CD4-positive, alpha-beta T cell (primary cell): ENCODE results near the gene TTLL11. TPM values are rescaled to one million over a fixed set of nuclear protein-coding genes. Genes with fewer than 3 reads are reported as not detected.

Source experiments
- ATAC-seq: fragments of 200-7000 bp; cut with Tn5 transposase; one replicate; pipeline ENCODE4 v1.10.0; 2022; ENCODE audit warnings: mild to moderate bottlenecking; ENCODE audit not compliant: poor library complexity
- CTCF ChIA-PET: fragments of 350-600 bp; sonication (Branson Sonifier 250); formaldehyde crosslinking; loops from one replicate; lab custom pipeline; 2021; ENCODE audit warnings: antibody characterized with exemption, inconsistent platforms; lab: Charles Lee
- POLR2A ChIA-PET: fragments of 350-600 bp; sonication (Branson Sonifier 250); formaldehyde crosslinking; loops from one replicate; lab custom pipeline; 2021; ENCODE audit warnings: antibody characterized with exemption, inconsistent platforms; lab: Charles Lee
- DNase-seq, 14 experiments: peaks; one replicate each; pipeline ENCODE4 v3.0.0-alpha.2; 2013 to 2020; ENCODE audit warnings: mixed read lengths in 2 of 14
- H3K27ac ChIP-seq, 2 donors: one replicate each; pipeline versions ENCODE4 v1.5.1 to v1.7.0; 2013; ENCODE audit warnings: low read length in 2 of 2, low read depth in 1 of 2, mild to moderate bottlenecking in 1 of 2
- H3K27me3 ChIP-seq, 2 experiments: 1 replicate in 1 of 2; 2 replicates in 1 of 2; pipeline versions ENCODE4 v1.6.1 to v1.7.0; 2013; ENCODE audit warnings: low read length in 2 of 2, control low read depth in 1 of 2, mild to moderate bottlenecking in 1 of 2, moderate library complexity in 1 of 2; ENCODE audit not compliant: insufficient read depth in 2 of 2, control insufficient read depth in 1 of 2
- H3K36me3 ChIP-seq: one replicate; pipeline ENCODE4 v1.6.1; 2013; ENCODE audit warnings: low read length, control low read depth; ENCODE audit not compliant: insufficient read depth
- H3K4me1 ChIP-seq: one replicate; pipeline ENCODE4 v1.6.1; 2013; ENCODE audit warnings: low read length, control low read depth; ENCODE audit not compliant: insufficient read depth
- H3K4me3 ChIP-seq: one replicate; pipeline ENCODE4 v1.5.1; 2013; ENCODE audit warnings: mild to moderate bottlenecking, low read length, moderate library complexity
- H3K9me3 ChIP-seq, 2 experiments: 1 replicate in 1 of 2; 2 replicates in 1 of 2; pipeline versions ENCODE4 v1.6.1 to v1.7.0; 2013; ENCODE audit warnings: low read length in 2 of 2, mild to moderate bottlenecking in 2 of 2, control low read depth in 1 of 2, moderate library complexity in 1 of 2; ENCODE audit not compliant: control insufficient read depth in 1 of 2, insufficient read depth in 1 of 2
- H3K27ac Mint-ChIP-seq: one replicate; pipeline ENCODE4 v1.8.0; 2020; ENCODE audit warnings: mixed read lengths
- H3K27me3 Mint-ChIP-seq: one replicate; pipeline ENCODE4 v1.8.0; 2021; ENCODE audit warnings: mixed read lengths
- H3K36me3 Mint-ChIP-seq: one replicate; pipeline ENCODE4 v1.8.0; 2021; ENCODE audit warnings: low read depth, mixed read lengths
- H3K4me1 Mint-ChIP-seq: one replicate; pipeline ENCODE4 v1.8.0; 2021; ENCODE audit warnings: low read depth, mixed read lengths
- H3K4me3 Mint-ChIP-seq: one replicate; pipeline ENCODE4 v1.8.0; 2020; ENCODE audit warnings: mild to moderate bottlenecking, mixed read lengths
- H3K9me3 Mint-ChIP-seq: one replicate; pipeline ENCODE4 v1.8.0; 2020; ENCODE audit warnings: mixed read lengths
- intact Hi-C, 2 experiments: fragments of 100-400 bp; cut with DNase I in 1 of 2; cut with micrococcal nuclease in 1 of 2; formaldehyde crosslinking; loops; one replicate each; pipeline versions ENCODE4 v1.15.1 to v1.9.0; 2023 to 2025; cut with DNase I, micrococcal nuclease
- total RNA-seq, 174 experiments: library from RNA in 2 of 174; stranded (reverse) in 2 of 174; gene quantifications; one replicate each; pipeline ENCODE4 v1.2.3 and lab custom pipeline; 2021 to 2026
- TF ChIP-seq, protein P1 (sequence below): fragments of 200-600 bp; IDR thresholded peaks from one replicate; pipeline ENCODE4 v1.8.0; 2022; ENCODE audit warnings: antibody characterized with exemption, mild to moderate bottlenecking

The TTLL11 gene
- total RNA-seq, 2 experiments from 2014 or later, result 1.6 to 2.3 TPM

DNA sequence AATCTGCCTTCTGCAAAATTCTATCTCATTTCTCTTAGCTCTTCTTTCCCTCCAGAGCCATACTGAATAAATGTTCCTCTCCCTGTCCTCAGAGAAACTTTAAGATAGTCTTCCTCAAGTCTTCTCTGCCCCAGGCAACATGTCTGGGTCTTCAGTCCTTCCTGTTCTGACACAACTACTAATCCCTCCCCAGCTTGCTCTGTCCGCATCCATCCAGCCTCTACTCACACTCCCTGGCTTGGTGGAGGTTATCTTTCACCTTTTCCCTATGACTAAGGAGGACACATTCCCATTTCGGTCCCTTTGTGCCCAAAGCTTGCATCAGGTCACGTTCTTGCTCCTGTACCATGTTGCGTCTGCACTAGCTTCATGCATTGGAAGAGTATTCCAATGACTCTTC lies 143.3 kb downstream of the TTLL11 start:
- DNase-seq (no peak), ATAC-seq (no peak)
- Mint-ChIP-seq H3K27me3 (no peaks in the 10 kb centered on the region), H3K27ac (no peak overlapping the region), H3K9me3 (no peaks in the 10 kb centered on the region), H3K36me3 (no peaks in the 10 kb centered on the region), H3K4me1 (no peaks in the 10 kb centered on the region), H3K4me3 (no peak overlapping the region)
- Histone ChIP-seq H3K9me3 (no peaks in the 10 kb centered on the region), H3K4me1 (no peaks in the 10 kb centered on the region), H3K36me3 (no peaks in the 10 kb centered on the region), H3K27me3 (no peaks in the 10 kb centered on the region), H3K4me3 (no peak overlapping the region), H3K27ac (no peak overlapping the region)
- CTCF ChIA-PET, result no interaction called here
- TF ChIP-seq, protein P1, sequence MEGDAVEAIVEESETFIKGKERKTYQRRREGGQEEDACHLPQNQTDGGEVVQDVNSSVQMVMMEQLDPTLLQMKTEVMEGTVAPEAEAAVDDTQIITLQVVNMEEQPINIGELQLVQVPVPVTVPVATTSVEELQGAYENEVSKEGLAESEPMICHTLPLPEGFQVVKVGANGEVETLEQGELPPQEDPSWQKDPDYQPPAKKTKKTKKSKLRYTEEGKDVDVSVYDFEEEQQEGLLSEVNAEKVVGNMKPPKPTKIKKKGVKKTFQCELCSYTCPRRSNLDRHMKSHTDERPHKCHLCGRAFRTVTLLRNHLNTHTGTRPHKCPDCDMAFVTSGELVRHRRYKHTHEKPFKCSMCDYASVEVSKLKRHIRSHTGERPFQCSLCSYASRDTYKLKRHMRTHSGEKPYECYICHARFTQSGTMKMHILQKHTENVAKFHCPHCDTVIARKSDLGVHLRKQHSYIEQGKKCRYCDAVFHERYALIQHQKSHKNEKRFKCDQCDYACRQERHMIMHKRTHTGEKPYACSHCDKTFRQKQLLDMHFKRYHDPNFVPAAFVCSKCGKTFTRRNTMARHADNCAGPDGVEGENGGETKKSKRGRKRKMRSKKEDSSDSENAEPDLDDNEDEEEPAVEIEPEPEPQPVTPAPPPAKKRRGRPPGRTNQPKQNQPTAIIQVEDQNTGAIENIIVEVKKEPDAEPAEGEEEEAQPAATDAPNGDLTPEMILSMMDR, result no peak
- intact Hi-C loops, result no loop called here
- POLR2A ChIA-PET, result no interaction called here

DNA sequence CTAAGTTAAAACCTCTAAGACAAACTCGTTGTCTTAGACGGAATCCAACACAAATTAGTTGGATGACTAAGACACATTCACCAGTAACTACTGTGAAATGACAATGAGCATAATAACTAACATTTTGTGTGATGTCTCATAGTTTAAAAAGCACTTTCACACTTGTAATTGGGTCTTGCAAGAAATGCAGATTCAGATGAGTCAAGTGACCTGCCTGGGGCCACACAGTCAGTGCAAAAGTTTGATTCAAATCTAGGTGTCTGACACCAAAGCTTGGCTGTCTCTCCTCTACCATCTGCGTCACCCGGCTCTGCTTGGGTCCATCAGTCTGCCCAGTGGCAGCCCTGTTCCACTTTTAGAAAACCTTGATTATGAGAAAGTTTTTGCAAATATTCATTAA lies 143.7 kb downstream of the TTLL11 start:
- TF ChIP-seq, protein P1, result no peak

DNA sequence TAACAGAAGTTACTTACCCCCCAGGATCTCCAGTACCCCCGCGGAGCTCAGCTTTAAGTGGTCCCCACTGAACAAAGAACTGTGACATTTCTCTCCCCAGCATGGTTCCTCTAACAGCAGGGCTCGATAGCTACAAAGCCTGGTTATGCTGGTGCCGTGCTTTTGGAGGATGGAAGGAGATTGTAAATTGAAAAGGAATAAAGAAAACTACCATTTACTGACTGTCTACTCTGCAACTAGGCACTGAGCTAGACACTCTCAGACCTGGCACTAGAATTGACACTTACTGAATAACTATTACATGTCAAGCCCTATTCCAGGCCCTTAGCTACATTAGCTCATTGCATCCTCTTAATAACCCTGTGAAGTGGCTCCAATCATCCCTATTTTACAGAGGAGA lies 145.3 kb downstream of the TTLL11 start:
- POLR2A ChIA-PET, result interaction anchor here (0.7 kb wide), 1 partner anchor 24 kb away, joined by 3 read pairs; no protein-coding TSS in a partner anchor
- no peaks in the 10 kb centered on the region for H3K4me1 ChIP-seq
- H3K36me3 Mint-ChIP-seq, result no peaks in the 10 kb centered on the region
- TF ChIP-seq, protein P1, result no peak
- no peak overlapping the region for H3K27ac Mint-ChIP-seq
- H3K27me3 Mint-ChIP-seq, result no peaks in the 10 kb centered on the region
- no peak overlapping the region for H3K4me3 Mint-ChIP-seq
- CTCF ChIA-PET, result interaction anchor here (1.3 kb wide), 1 partner anchor 15 kb away, joined by 4 read pairs; no protein-coding TSS in a partner anchor
- intact Hi-C loops, result no loop called here
- DNase-seq (no peak), ATAC-seq (no peak)
- H3K27ac ChIP-seq, result no peak overlapping the region
- H3K4me1 Mint-ChIP-seq, result no peaks in the 10 kb centered on the region
- no peaks in the 10 kb centered on the region for H3K9me3 Mint-ChIP-seq
- no peaks in the 10 kb centered on the region for H3K9me3 ChIP-seq
- no peaks in the 10 kb centered on the region for H3K36me3 ChIP-seq
- H3K4me3 ChIP-seq, result no peak overlapping the region
- no peaks in the 10 kb centered on the region for H3K27me3 ChIP-seq

More for the DNA sequence above, 143.7 kb downstream of the TTLL11 start:
- ATAC-seq (no peak), DNase-seq (no peak)
- Mint-ChIP-seq H3K27ac (no peak overlapping the region), H3K27me3 (no peaks in the 10 kb centered on the region), H3K4me3 (no peak overlapping the region), H3K4me1 (no peaks in the 10 kb centered on the region), H3K9me3 (no peaks in the 10 kb centered on the region), H3K36me3 (no peaks in the 10 kb centered on the region)
- Histone ChIP-seq H3K4me3 (no peak overlapping the region), H3K4me1 (no peaks in the 10 kb centered on the region), H3K27me3 (no peaks in the 10 kb centered on the region), H3K27ac (no peak overlapping the region), H3K9me3 (no peaks in the 10 kb centered on the region), H3K36me3 (no peaks in the 10 kb centered on the region)
- intact Hi-C loops, result no loop called here
- ChIA-PET POLR2A (no interaction called here), CTCF (no interaction called here)
